ENCODE measurements around the gene TRAK1.

Gene TRAK1

GRCh38 chr3:42159706-42160472 lies 68.7 kb downstream of the TRAK1 start:
- peak in 5 of 6 experiments; percentile 12 to 30 (median 24) for DNase-seq

GRCh38 chr3:42161050-42161935 lies 70.1 kb downstream of the TRAK1 start:
- no peak for DNase-seq

- no peak for DNase-seq
Measured at GRCh38 chr3:42162462-42162861, 71.3 kb downstream of the TRAK1 start.

- no peak for DNase-seq
Measured at GRCh38 chr3:42163622-42164244, 72.6 kb downstream of the TRAK1 start.

GRCh38 chr3:42164656-42165055 lies 73.5 kb downstream of the TRAK1 start:
- DNase-seq = no peak

- DNase-seq = no peak
Measured at GRCh38 chr3:42165211-42165610, 74.1 kb downstream of the TRAK1 start.

GRCh38 chr3:42166214-42166613 lies 75.1 kb downstream of the TRAK1 start:
- no peak for DNase-seq

- no peak for DNase-seq
Measured at GRCh38 chr3:42166662-42167300, 75.6 kb downstream of the TRAK1 start.

GRCh38 chr3:42169579-42170120 lies 78.5 kb downstream of the TRAK1 start:
- no peak for DNase-seq

- DNase-seq = no peak
Measured at GRCh38 chr3:42172047-42172654, 81.0 kb downstream of the TRAK1 start.

GRCh38 chr3:42173307-42173706 lies 82.2 kb downstream of the TRAK1 start:
- no peak for DNase-seq

- no peak for DNase-seq
Measured at GRCh38 chr3:42174679-42175385, 83.7 kb downstream of the TRAK1 start.

GRCh38 chr3:42175386-42176240 lies 84.5 kb downstream of the TRAK1 start:
- DNase-seq = no peak

GRCh38 chr3:42176242-42177034 lies 85.3 kb downstream of the TRAK1 start:
- no peak for DNase-seq

- no peak for DNase-seq
Measured at GRCh38 chr3:42177068-42177800, 86.1 kb downstream of the TRAK1 start.

GRCh38 chr3:42177801-42178150 lies 86.6 kb downstream of the TRAK1 start:
- DNase-seq = no peak

- DNase-seq = no peak
Measured at GRCh38 chr3:42179110-42179725, 88.1 kb downstream of the TRAK1 start.

GRCh38 chr3:42180901-42181300 lies 89.7 kb downstream of the TRAK1 start:
- no peak for DNase-seq

- DNase-seq = no peak
Measured at GRCh38 chr3:42182555-42182954, 91.4 kb downstream of the TRAK1 start.

Measured in stimulated activated naive CD4-positive, alpha-beta T cell (primary cell).